ENCODE results near the gene NRL. TPM values are rescaled to one million over a fixed set of nuclear protein-coding genes. Genes with fewer than 3 reads are reported as not detected.

The NRL gene
- total RNA-seq, 1 experiment from 2014 or later: 1.4 TPM

- Histone ChIP-seq H3K4me3 (no peak overlapping the region), H3K27me3 (replicated peaks) (peaks cover 24% of the 10 kb centered on the region), H3K4me1 (replicated peaks) (no peaks in the 10 kb centered on the region), H3K36me3 (no peaks in the 10 kb centered on the region), H3K9me3 (replicated peaks) (no peaks in the 10 kb centered on the region), H3K27ac (no peak overlapping the region)
- no peak for DNase-seq (ENCODE audit: low read depth in 1 of 2, low spot score in 2 of 2)
Measured at GRCh38 chr14:24071836-24072430, 42.8 kb downstream of the NRL start.

DNA sequence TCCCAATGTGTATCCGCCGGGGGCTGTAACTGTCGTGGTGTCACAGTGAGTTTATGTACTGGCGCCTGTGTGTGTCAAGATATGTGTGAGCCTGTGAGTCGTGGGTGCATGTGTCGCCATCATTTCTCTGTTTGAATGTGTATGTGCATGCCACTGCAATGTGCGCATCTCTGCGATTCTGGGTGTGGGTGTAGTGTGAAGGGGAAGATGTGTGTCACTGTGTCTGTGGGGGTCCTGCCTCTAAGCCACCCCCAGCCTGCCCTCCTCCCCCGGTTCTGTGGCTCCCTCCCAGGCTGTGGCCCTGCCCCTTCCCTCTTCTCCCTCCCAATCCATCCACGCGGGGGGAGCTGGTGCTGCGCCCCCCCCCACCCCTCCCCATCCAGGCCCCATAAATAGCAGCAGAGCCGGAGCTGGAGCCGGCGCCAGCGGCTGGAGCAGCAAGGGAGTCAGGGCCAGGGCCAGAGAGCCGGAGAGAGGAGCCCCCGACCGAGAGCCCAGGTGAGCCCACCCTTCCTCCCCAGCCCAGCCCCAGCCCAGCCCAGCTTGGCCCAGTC is 43.5 kb downstream of the NRL start, which contains the start of gene CPNE6:
Gene CPNE6 (plus strand): TSS at position 419 of the 554 bp plus-strand sequence. CDS start 1,375 bp downstream, outside the sequence.
- no peak within 1 kb of the TSS for H3K27ac ChIP-seq
- H3K27me3 ChIP-seq (replicated peaks): peaks cover 24% of the 10 kb centered on the region

DNA sequence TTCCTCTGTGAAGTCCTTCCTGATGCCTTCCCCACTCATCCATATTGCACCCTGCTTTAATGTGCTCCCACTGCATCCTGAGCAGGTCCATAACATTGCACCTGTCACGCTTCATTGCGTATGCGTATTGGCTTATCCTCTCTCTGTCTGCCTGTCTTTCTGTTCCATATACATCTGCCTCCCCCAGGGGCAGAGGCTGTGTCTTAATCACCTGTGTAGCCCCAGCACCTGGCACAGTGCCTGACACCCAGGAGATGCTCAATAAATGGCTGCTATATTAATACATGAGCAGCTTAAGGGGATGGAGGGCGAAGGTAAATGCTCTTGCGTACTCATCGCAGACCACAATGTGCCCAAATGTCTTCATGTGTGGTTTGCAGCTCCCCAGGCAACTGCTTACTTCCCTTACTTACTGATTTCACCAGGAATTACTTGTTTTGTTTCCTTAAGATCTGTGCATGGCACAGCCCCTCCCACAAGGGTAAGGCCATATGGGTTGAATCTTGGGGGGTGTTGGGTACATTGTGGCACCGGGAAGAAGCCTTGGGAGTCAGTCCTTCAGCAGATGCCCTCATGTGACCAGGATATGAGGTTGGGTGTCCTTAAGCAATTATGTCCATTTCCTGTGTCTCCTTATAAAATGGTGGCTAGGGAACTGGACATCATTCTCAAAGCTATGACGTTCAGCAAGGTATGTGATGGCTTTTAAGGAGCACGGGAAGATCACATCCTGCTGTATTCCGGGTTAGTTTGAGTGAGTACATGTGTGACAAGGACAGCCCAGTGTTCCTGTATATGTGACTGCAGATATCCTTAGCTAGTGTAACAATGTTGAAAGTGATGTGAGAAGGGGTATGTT is 44.2 kb downstream of the NRL start:
- no peak for DNase-seq (ENCODE audit: low read depth in 1 of 2, low spot score in 2 of 2)
- H3K9me3 ChIP-seq (replicated peaks): no peaks in the 10 kb centered on the region
- H3K27me3 ChIP-seq (replicated peaks): peaks cover 24% of the 10 kb centered on the region
- H3K27ac ChIP-seq: no peak overlapping the region
- H3K36me3 ChIP-seq: no peaks in the 10 kb centered on the region
- H3K4me1 ChIP-seq (replicated peaks): no peaks in the 10 kb centered on the region
- H3K4me3 ChIP-seq: no peak overlapping the region

More for the DNA sequence above, 43.5 kb downstream of the NRL start, which contains the start of gene CPNE6:
- Histone ChIP-seq H3K36me3 (no peaks in the 10 kb centered on the region), H3K4me3 (no peak within 1 kb of the TSS), H3K9me3 (replicated peaks) (no peaks in the 10 kb centered on the region), H3K4me1 (replicated peaks) (no peaks in the 10 kb centered on the region)
- DNase-seq (ENCODE audit: low read depth in 1 of 2, low spot score in 2 of 2): no peak

- peaks cover 24% of the 10 kb centered on the region for H3K27me3 ChIP-seq (replicated peaks)
Measured at GRCh38 chr14:24069411-24069735, 45.4 kb downstream of the NRL start.

GRCh38 chr14:24068711-24069410 is 45.9 kb downstream of the NRL start:
- no peak overlapping the region for H3K27ac ChIP-seq
- no peaks in the 10 kb centered on the region for H3K4me1 ChIP-seq (replicated peaks)
- no peaks in the 10 kb centered on the region for H3K36me3 ChIP-seq
- H3K4me3 ChIP-seq: no peak overlapping the region
- DNase-seq (ENCODE audit: low read depth in 1 of 2, low spot score in 2 of 2): no peak
- no peaks in the 10 kb centered on the region for H3K9me3 ChIP-seq (replicated peaks)
- peaks cover 24% of the 10 kb centered on the region for H3K27me3 ChIP-seq (replicated peaks)

More at GRCh38 chr14:24069411-24069735, 45.4 kb downstream of the NRL start:
- DNase-seq (ENCODE audit: low read depth in 1 of 2, low spot score in 2 of 2): no peak
- H3K27ac ChIP-seq: no peak overlapping the region
- no peaks in the 10 kb centered on the region for H3K4me1 ChIP-seq (replicated peaks)
- no peaks in the 10 kb centered on the region for H3K36me3 ChIP-seq
- no peak overlapping the region for H3K4me3 ChIP-seq
- H3K9me3 ChIP-seq (replicated peaks): no peaks in the 10 kb centered on the region

GRCh38 chr14:24067133-24068082 is 47.3 kb downstream of the NRL start:
- Histone ChIP-seq H3K9me3 (replicated peaks) (no peaks in the 10 kb centered on the region), H3K36me3 (no peaks in the 10 kb centered on the region), H3K4me3 (no peak overlapping the region), H3K4me1 (replicated peaks) (no peaks in the 10 kb centered on the region), H3K27ac (no peak overlapping the region), H3K27me3 (replicated peaks) (peaks cover 16% of the 10 kb centered on the region)
- DNase-seq (ENCODE audit: low read depth in 1 of 2, low spot score in 2 of 2): no peak

DNA sequence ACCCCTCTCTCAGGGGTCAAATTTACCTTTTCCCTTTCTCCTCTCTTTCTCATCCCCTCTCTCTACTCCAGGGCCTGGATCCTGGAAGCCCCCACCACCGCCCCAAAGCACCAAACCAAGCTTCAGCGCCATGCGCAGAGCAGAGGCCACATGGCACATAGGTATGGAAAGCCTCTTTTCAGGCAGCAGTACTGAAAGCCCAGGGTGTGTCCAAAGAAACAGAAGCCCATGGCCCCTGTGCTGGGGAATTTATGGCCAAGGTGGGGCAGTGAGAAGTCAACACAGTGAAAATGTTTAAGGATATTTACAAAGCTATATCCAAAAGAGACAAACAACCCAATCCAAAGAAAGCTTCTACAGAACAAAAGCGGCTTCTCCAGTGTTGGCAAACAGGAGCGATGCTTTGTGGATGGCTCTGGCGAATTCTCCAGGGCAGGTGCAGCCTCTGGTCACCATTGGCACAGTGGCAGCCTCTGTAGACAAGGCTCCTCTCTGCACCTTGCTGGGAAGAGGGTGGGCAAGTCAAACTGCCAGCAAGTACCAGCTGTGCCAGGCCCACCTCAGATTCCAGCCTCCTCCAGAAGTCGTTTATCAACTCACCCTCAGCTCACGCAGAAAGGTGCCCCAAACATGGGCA is 48.1 kb downstream of the NRL start:
- no peak overlapping the region for H3K4me3 ChIP-seq
- no peaks in the 10 kb centered on the region for H3K36me3 ChIP-seq
- peaks cover 11% of the 10 kb centered on the region for H3K27me3 ChIP-seq (replicated peaks)
- DNase-seq (ENCODE audit: low read depth in 1 of 2, low spot score in 2 of 2): no peak
- H3K27ac ChIP-seq: no peak overlapping the region
- H3K4me1 ChIP-seq (replicated peaks): no peaks in the 10 kb centered on the region
- H3K9me3 ChIP-seq (replicated peaks): no peaks in the 10 kb centered on the region

DNA sequence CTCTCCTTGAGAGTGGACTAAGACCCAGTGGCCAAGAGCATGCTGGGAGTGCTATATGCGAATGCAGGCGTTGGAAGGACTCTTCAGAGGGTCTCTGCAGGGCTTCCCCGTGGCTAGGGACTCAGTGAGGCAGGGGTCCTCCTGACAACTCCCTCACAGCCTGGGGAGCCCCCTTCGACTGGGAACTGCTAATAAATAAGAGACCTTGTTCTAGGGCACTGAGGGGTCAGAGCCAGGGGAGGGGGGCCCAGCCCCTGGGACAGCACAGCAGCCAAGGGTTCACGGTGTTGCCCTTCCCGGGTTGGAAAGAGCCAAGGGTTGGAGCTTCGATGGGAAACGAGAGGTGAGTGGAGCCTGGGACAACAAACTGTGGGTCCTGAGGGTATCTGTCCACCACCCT is 49.3 kb downstream of the NRL start:
- Histone ChIP-seq H3K4me3 (no peak overlapping the region), H3K9me3 (replicated peaks) (no peaks in the 10 kb centered on the region), H3K36me3 (no peaks in the 10 kb centered on the region), H3K27ac (no peak overlapping the region), H3K27me3 (replicated peaks) (peaks cover 10% of the 10 kb centered on the region; the same call in 1 of the 2 replicates), H3K4me1 (replicated peaks) (no peaks in the 10 kb centered on the region)
- no peak for DNase-seq (ENCODE audit: low read depth in 1 of 2, low spot score in 2 of 2)

DNA sequence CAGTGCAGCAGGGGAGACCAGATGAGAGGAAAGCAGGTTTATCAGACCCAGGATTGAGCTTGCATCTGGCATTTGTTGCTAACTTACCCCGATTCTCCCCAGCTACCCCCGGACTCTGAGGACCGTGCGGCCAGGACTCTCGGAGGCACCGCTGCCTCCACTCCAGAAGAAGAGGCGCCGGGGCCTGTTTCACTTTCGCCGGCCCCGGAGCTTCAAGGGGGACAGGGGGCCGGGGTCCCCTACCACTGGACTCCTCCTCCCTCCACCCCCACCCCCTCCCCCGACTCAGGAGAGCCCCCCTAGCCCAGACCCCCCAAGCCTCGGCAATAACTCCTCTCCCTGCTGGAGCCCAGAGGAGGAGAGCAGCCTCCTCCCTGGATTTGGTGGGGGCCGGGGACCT is 49.9 kb downstream of the NRL start:
- no peak for DNase-seq (ENCODE audit: low read depth in 1 of 2, low spot score in 2 of 2)
- no peak overlapping the region for H3K27ac ChIP-seq
- no peaks in the 10 kb centered on the region for H3K4me1 ChIP-seq (replicated peaks)
- no peaks in the 10 kb centered on the region for H3K36me3 ChIP-seq
- H3K27me3 ChIP-seq (replicated peaks): peaks cover 8% of the 10 kb centered on the region; the same call in 1 of the 2 replicates
- H3K4me3 ChIP-seq: no peak overlapping the region
- no peaks in the 10 kb centered on the region for H3K9me3 ChIP-seq (replicated peaks)

- no peaks in the 10 kb centered on the region for H3K9me3 ChIP-seq (replicated peaks)
- no peaks in the 10 kb centered on the region for H3K36me3 ChIP-seq
- H3K4me3 ChIP-seq: no peak overlapping the region
- no peaks in the 10 kb centered on the region for H3K4me1 ChIP-seq (replicated peaks)
- no peak for DNase-seq (ENCODE audit: low read depth in 1 of 2, low spot score in 2 of 2)
- peaks cover 5% of the 10 kb centered on the region; the same call in 1 of the 2 replicates for H3K27me3 ChIP-seq (replicated peaks)
- no peak overlapping the region for H3K27ac ChIP-seq
Measured at GRCh38 chr14:24064091-24064795, 50.5 kb downstream of the NRL start.

- Histone ChIP-seq H3K36me3 (no peaks in the 10 kb centered on the region), H3K4me3 (no peak overlapping the region), H3K4me1 (replicated peaks) (no peaks in the 10 kb centered on the region), H3K27ac (no peak overlapping the region), H3K9me3 (replicated peaks) (no peaks in the 10 kb centered on the region), H3K27me3 (replicated peaks) (peaks cover 5% of the 10 kb centered on the region; the same call in 1 of the 2 replicates)
- DNase-seq (ENCODE audit: low read depth in 1 of 2, low spot score in 2 of 2): no peak
Measured at GRCh38 chr14:24063263-24063836, 51.4 kb downstream of the NRL start.
